Common myeloid progenitor, CD34-positive (primary cell): ENCODE results near the gene ZDHHC1.
A peak's percentile ranks its signal among the peaks of the same experiment; 100 is the strongest.

ENCODE experiments used
- CTCF ChIA-PET: fragments of 350-600 bp; sonication (Branson Sonifier 250); formaldehyde crosslinking; loops from one replicate; lab custom pipeline; 2021; ENCODE audit warnings: antibody characterized with exemption; lab: Charles Lee
- POLR2A ChIA-PET: fragments of 350-600 bp; sonication (Branson Sonifier 250); formaldehyde crosslinking; loops from one replicate; lab custom pipeline; 2021; ENCODE audit warnings: antibody characterized with exemption; lab: Charles Lee
- DNase-seq, 3 donors: peaks; one replicate each; pipeline versions ENCODE4 v3.0.0 to v3.0.0-alpha.2; 2013
- H3K27ac ChIP-seq, 2 experiments: 1 replicate in 1 of 2; 2 replicates in 1 of 2; pipeline ENCODE4 v1.7.0; 2013; ENCODE audit warnings: inconsistent platforms in 2 of 2, low read length in 2 of 2, mild to moderate bottlenecking in 2 of 2, low read depth in 1 of 2, moderate library complexity in 1 of 2; ENCODE audit not compliant: severe bottlenecking in 2 of 2, insufficient read depth in 1 of 2, poor library complexity in 1 of 2
- H3K27me3 ChIP-seq, 5 experiments: replicated peaks in 2 of 5; 1 replicate in 3 of 5; 2 replicates in 2 of 5; pipeline versions ENCODE4 v1.6.1 to v1.7.0; 2013; ENCODE audit warnings: low read length in 4 of 5, mild to moderate bottlenecking in 2 of 5, moderate library complexity in 2 of 5, inconsistent platforms in 1 of 5; ENCODE audit not compliant: insufficient read depth in 5 of 5, control insufficient read depth in 4 of 5
- H3K36me3 ChIP-seq, 4 experiments: 1 replicate in 2 of 4; 2 replicates in 2 of 4; pipeline versions ENCODE4 v1.6.1 to v1.7.0; 2013; ENCODE audit warnings: low read length in 3 of 4, control low read depth in 1 of 4, mild to moderate bottlenecking in 1 of 4; ENCODE audit not compliant: control insufficient read depth in 4 of 4, insufficient read depth in 4 of 4
- H3K4me1 ChIP-seq, 4 experiments: 1 replicate in 3 of 4; 2 replicates in 1 of 4; pipeline versions ENCODE4 v1.6.1 to v1.7.1; 2013; ENCODE audit warnings: low read length in 3 of 4, mild to moderate bottlenecking in 3 of 4, control low read depth in 1 of 4, inconsistent platforms in 1 of 4, moderate library complexity in 1 of 4; ENCODE audit not compliant: control insufficient read depth in 4 of 4, insufficient read depth in 4 of 4; ENCODE audit errors: control extremely low read depth in 1 of 4
- H3K4me3 ChIP-seq, 7 experiments: 1 replicate in 4 of 7; 2 replicates in 3 of 7; pipeline versions ENCODE4 v1.5.1 to v1.7.0; 2013; ENCODE audit warnings: mild to moderate bottlenecking in 7 of 7, low read length in 6 of 7, moderate library complexity in 6 of 7, inconsistent platforms in 2 of 7, low read depth in 2 of 7, control low read depth in 1 of 7; ENCODE audit not compliant: insufficient read depth in 4 of 7, control insufficient read depth in 1 of 7; ENCODE audit errors: extremely low read depth in 1 of 7
- H3K9me3 ChIP-seq, 5 experiments: 1 replicate in 4 of 5; 2 replicates in 1 of 5; pipeline versions ENCODE4 v1.6.1 to v1.7.1; 2013; ENCODE audit warnings: low read length in 4 of 5, mild to moderate bottlenecking in 2 of 5, inconsistent platforms in 1 of 5, low read depth in 1 of 5, moderate library complexity in 1 of 5; ENCODE audit not compliant: control insufficient read depth in 4 of 5, insufficient read depth in 2 of 5; ENCODE audit errors: control extremely low read depth in 1 of 5
- WGBS: methylation state at CpG from one replicate; pipeline ENCODE4 v1.1.5; 2013; ENCODE audit not compliant: insufficient coverage; 5-methylcytosine and 5-hydroxymethylcytosine counted together

ZDHHC1 gene

GRCh38 chr16:67429053-67429798 is 12.9 kb upstream of the ZDHHC1 start:
- Histone ChIP-seq H3K4me3 (no peak overlapping the region), H3K9me3 (no peaks in the 10 kb centered on the region), H3K27ac (no peak overlapping the region), H3K4me1 (peaks cover 0 to 16% (median 14%) of the 10 kb centered on the region in 4 experiments), H3K27me3 (peaks cover under 1 to 64% (median 30%) of the 10 kb centered on the region in 5 experiments), H3K36me3 (no peaks in the 10 kb centered on the region)
- DNase-seq = no peak
- ChIA-PET POLR2A (no interaction called here), CTCF (interaction anchor here (0.7 to 10.0 kb wide), 15 partner anchors 9 to 168 kb away, joined by 3 to 149 read pairs (median 7); partner anchors contain the start of gene ZDHHC1)
- WGBS = 90% methylated on average over 2 of the region's 3 CpGs

DNA sequence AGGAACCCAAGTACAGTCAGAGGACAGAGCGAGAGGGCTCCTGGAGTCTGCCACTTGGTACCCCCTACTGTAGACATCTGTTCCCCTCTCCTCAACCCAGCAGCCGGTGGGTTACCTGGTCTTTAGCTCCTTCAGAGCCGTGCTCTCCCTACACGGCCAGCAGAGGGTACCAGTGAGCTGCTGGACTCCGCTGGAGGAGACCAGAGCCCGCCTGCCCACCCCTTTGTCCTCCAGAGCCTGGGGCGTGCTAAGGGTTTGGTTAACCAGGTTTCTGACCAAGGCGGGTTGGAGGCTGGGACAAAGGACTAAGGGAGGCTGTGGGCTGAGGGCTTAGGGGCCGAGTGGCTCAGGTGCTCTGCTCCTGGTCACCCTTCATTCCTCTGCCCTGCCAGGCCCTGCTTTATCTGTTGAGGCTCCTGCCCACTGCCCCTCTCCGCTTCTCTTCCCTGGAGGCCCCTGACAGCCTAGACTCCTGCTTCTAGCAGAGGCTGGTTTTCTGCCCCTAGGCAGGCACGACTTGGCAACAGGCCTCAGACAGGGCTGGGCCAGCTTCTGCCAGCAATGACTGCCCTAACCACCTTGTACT is 12.0 kb upstream of the ZDHHC1 start:
- 36% methylated on average over 9 of the region's 11 CpGs for WGBS
- Histone ChIP-seq H3K27me3 (peaks cover 2 to 67% (median 30%) of the 10 kb centered on the region in 5 experiments), H3K27ac (no peak overlapping the region), H3K36me3 (no peaks in the 10 kb centered on the region), H3K4me3 (no peak overlapping the region), H3K4me1 (peaks cover 0 to 16% (median 14%) of the 10 kb centered on the region in 4 experiments), H3K9me3 (no peaks in the 10 kb centered on the region)
- CTCF ChIA-PET = interaction anchor here (0.7 to 10.0 kb wide), 19 partner anchors 12 to 167 kb away, joined by 3 to 149 read pairs (median 6); partner anchors contain the start of gene ZDHHC1
- POLR2A ChIA-PET = no interaction called here
- DNase-seq = peak; percentile 49 to 73 (median 70)

DNA sequence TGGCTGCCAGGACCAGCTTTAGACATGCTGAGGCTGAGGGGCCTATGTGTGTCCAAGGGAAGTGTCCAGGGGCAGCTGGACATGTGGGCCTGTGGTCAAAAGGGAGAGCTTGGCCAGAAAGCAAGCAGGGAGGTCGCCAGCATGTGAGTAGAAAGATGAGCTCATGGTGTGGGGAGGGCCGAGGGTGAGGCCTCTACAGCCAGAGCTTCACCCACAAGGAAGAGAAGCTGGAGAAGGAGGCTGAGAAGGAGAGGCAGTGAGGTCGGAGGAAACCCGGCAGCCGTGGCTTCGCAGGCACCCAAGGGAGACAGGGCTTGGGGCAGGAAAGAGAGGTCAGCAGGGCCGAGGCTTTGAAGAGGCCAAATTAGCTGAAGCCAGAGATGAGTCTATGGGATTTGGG is 10.7 kb upstream of the ZDHHC1 start:
- H3K27me3 ChIP-seq = peaks cover 2 to 55% (median 29%) of the 10 kb centered on the region in 5 experiments
- WGBS = 96% methylated on average over 7 of the region's 7 CpGs
- H3K4me3 ChIP-seq = no peak overlapping the region
- CTCF ChIA-PET = interaction anchor here (0.9 to 10.0 kb wide), 9 partner anchors 10 to 37 kb away, joined by 3 to 149 read pairs (median 4); partner anchors contain the start of gene ZDHHC1
- no peak for DNase-seq
- no peaks in the 10 kb centered on the region for H3K36me3 ChIP-seq
- H3K27ac ChIP-seq = no peak overlapping the region
- H3K9me3 ChIP-seq = no peaks in the 10 kb centered on the region
- peaks cover 0 to 16% (median 13%) of the 10 kb centered on the region in 4 experiments for H3K4me1 ChIP-seq
- POLR2A ChIA-PET = interaction anchor here (0.6 kb wide), 1 partner anchor 120 kb away, joined by 5 read pairs; no protein-coding TSS in a partner anchor

DNA sequence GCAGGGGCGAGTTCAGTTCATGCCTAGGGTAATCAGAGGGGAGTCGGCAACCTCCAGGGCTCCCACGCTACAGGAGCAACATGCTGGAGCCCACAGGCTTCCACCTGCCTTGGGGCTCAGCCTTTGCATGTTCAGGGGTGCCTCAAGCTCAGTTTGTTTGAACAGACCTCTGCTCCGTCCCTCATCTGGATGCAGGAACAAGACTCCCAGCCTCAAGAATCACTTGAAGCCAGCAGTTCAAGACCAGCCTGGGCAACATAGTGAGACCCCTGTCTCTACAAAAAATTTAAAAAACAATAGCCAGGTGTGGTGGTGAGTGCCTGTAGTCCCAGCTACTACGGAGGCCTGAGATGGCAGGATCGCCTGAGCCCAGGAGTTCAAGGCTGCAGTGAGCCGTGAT is 9.7 kb upstream of the ZDHHC1 start:
- 93% methylated on average over 4 of the region's 7 CpGs for WGBS

DNA sequence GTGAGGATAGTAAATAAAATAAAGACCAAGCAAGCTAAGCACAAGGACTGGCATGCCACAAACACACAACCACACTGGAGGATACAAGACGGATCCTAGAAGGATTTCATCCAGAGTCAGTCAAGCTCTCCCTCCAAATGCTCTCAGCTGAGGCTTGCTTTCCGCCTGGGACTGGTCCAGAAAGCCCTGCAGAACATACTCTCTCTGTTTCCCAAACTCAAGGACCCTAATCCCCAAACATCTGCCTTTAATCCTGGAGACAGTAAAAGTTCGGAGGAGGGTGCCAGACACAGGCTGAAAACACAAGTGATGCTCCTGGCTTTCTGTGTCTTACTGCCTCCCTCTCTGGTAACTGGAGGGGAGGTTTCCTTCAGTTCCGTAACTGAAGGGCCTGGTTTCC is 9.3 kb upstream of the ZDHHC1 start:
- H3K27ac ChIP-seq = no peak overlapping the region
- ChIA-PET POLR2A (no interaction called here), CTCF (interaction anchor here (0.9 to 10.0 kb wide), 10 partner anchors 10 to 38 kb away, joined by 3 to 149 read pairs (median 4); partner anchors contain the start of gene ZDHHC1)
- DNase-seq = no peak
- H3K4me3 ChIP-seq = no peak overlapping the region
- 92% methylated on average over 3 of the region's 4 CpGs for WGBS
- peaks cover 0 to 5% (median 4%) of the 10 kb centered on the region in 4 experiments for H3K4me1 ChIP-seq
- H3K36me3 ChIP-seq = no peaks in the 10 kb centered on the region
- peaks cover 2 to 46% (median 25%) of the 10 kb centered on the region in 5 experiments for H3K27me3 ChIP-seq
- no peaks in the 10 kb centered on the region for H3K9me3 ChIP-seq

More for the DNA sequence above, 9.7 kb upstream of the ZDHHC1 start:
- Histone ChIP-seq H3K27me3 (peaks cover 2 to 47% (median 25%) of the 10 kb centered on the region in 5 experiments), H3K4me3 (no peak overlapping the region), H3K4me1 (peaks cover 0 to 7% (median 6%) of the 10 kb centered on the region in 4 experiments), H3K9me3 (no peaks in the 10 kb centered on the region), H3K27ac (no peak overlapping the region), H3K36me3 (no peaks in the 10 kb centered on the region)
- no peak for DNase-seq
- ChIA-PET CTCF (interaction anchor here (0.9 to 10.0 kb wide), 10 partner anchors 11 to 38 kb away, joined by 3 to 149 read pairs (median 4); partner anchors contain the start of gene ZDHHC1), POLR2A (no interaction called here)

DNA sequence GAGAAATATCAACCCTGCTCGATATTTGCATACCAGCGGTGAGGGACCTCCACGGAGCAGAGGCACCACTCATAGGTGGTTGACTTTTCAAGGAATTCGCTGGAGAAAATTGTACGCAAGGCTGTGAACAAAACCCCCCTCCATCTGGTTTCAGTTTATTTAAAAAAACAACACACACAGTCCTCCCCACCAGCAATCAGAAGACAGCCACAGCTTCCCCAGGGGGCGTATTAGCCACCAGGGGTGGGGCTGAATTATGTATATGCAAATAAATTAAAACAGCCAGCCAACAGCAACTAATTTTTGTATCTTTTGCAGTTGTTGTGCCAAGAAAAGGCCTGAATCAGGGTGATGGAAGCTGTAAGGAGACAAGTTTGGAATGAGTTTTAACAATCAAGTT is 8.8 kb upstream of the ZDHHC1 start:
- POLR2A ChIA-PET = no interaction called here
- peaks cover 2 to 41% (median 25%) of the 10 kb centered on the region in 5 experiments for H3K27me3 ChIP-seq

More for the DNA sequence above, 8.8 kb upstream of the ZDHHC1 start:
- WGBS = 85% methylated on average over 4 of the region's 6 CpGs
- no peak for DNase-seq
- peaks cover 0 to under 1% (median 0%) of the 10 kb centered on the region in 4 experiments for H3K4me1 ChIP-seq
- no peaks in the 10 kb centered on the region for H3K9me3 ChIP-seq
- H3K4me3 ChIP-seq = no peak overlapping the region
- no peaks in the 10 kb centered on the region for H3K36me3 ChIP-seq
- CTCF ChIA-PET = interaction anchor here (0.9 to 10.0 kb wide), 9 partner anchors 10 to 39 kb away, joined by 3 to 149 read pairs (median 6); partner anchors contain the start of gene ZDHHC1
- H3K27ac ChIP-seq = no peak overlapping the region
